K562 (cell line): ENCODE results near the gene LRFN2. TPM values are rescaled to one million over a fixed set of nuclear protein-coding genes. Genes with fewer than 3 reads are reported as not detected.

Experiments
- ATAC-seq: fragments of 200-7000 bp; cut with Tn5 transposase; 3 replicates; pipeline ENCODE4 v1.9.1; 2020; ENCODE audit warnings: moderate library complexity
- BruUV-seq: library from RNA; stranded (reverse); fragments of 400-500 nt; replicated peaks from 2 replicates; lab custom pipeline; 2021; lab: Mats Ljungman, UMichigan
- CTCF ChIA-PET: fragments of 300-600 bp; formaldehyde crosslinking; extraction: SDS; loops from one replicate; lab custom pipeline; 2021; ENCODE audit warnings: low intra/inter-chr PET ratio; lab: Yijun Ruan, JAX
- POLR2A ChIA-PET: fragments of 300-600, 350-650 bp; sonication (Branson Sonifier 250); formaldehyde crosslinking; extraction: SDS; loops from one replicate; lab custom pipeline; 2021; ENCODE audit warnings: antibody characterized with exemption, inconsistent platforms; lab: Yijun Ruan, JAX
- DNase-seq, 4 experiments: peaks; one replicate each; pipeline versions ENCODE4 v3.0.0 to v3.0.0-alpha.2; 2011 to 2018; ENCODE audit warnings: low spot score in 3 of 4, mixed read lengths in 3 of 4; ENCODE audit errors: extremely low read depth in 1 of 4
- FAIRE-seq: peaks from 2 replicates; lab custom pipeline; 2011; peaks lifted over from hg19 to GRCh38; lab: Jason Lieb, UNC
- H2AFZ ChIP-seq: 2 replicates; pipeline ENCODE4 v1.6.0; 2011; ENCODE audit warnings: low read depth, low read length, control low read depth, inconsistent platforms
- H3K27ac ChIP-seq: fragments of 200-600 bp; 3 replicates; pipeline ENCODE4 v1.8.0; 2011; ENCODE audit warnings: low read depth, mild to moderate bottlenecking, control low read depth, inconsistent platforms, low read length, moderate library complexity, mixed read lengths; ENCODE audit errors: extremely low read depth
- H3K27me3 ChIP-seq, 2 experiments: fragments of 300-600 bp in 1 of 2; 2 replicates in 1 of 2; 3 replicates in 1 of 2; pipeline versions ENCODE4 v1.6.0 to v1.8.0; 2011; ENCODE audit warnings: inconsistent platforms in 2 of 2, low read length in 2 of 2, mild to moderate bottlenecking in 1 of 2, mixed read lengths in 1 of 2, moderate library complexity in 1 of 2; ENCODE audit not compliant: control insufficient read depth in 2 of 2, insufficient read depth in 2 of 2
- H3K36me3 ChIP-seq: fragments of 300-600 bp; 3 replicates; pipeline ENCODE4 v1.8.0; 2011; ENCODE audit warnings: mild to moderate bottlenecking, low read length, inconsistent platforms; ENCODE audit not compliant: control insufficient read depth, insufficient read depth
- H3K4me1 ChIP-seq, 2 experiments: fragments of 200-600 bp in 1 of 2; replicated peaks in 1 of 2; 2 replicates in 1 of 2; 3 replicates in 1 of 2; pipeline versions ENCODE4 v1.5.1 to v1.8.0; 2011; ENCODE audit warnings: inconsistent platforms in 2 of 2, low read length in 2 of 2, mild to moderate bottlenecking in 1 of 2, mixed read lengths in 1 of 2, moderate library complexity in 1 of 2; ENCODE audit not compliant: control insufficient read depth in 2 of 2, insufficient read depth in 2 of 2
- H3K4me2 ChIP-seq: 2 replicates; pipeline ENCODE4 v1.6.1; 2011; ENCODE audit warnings: low read length, control low read depth, inconsistent platforms, mixed read lengths; ENCODE audit not compliant: insufficient read depth
- H3K4me3 ChIP-seq: fragments of 200-600 bp; sonication (generic), shearing (Covaris generic); 2 replicates; pipeline ENCODE4 v1.5.1; 2016; ENCODE audit warnings: control low read depth, inconsistent platforms
- H3K79me2 ChIP-seq: fragments of 200-600 bp; 3 replicates; pipeline ENCODE4 v1.8.0; 2011; ENCODE audit warnings: low read length, inconsistent platforms; ENCODE audit not compliant: control insufficient read depth, insufficient read depth
- H3K9ac ChIP-seq, 2 experiments: 2 replicates each; pipeline versions ENCODE4 v1.6.0 to v1.6.1; 2011; ENCODE audit warnings: low read depth in 2 of 2, low read length in 2 of 2, control low read depth in 1 of 2, inconsistent platforms in 1 of 2, mild to moderate bottlenecking in 1 of 2, mixed read lengths in 1 of 2; ENCODE audit not compliant: insufficient read depth in 1 of 2
- H3K9me1 ChIP-seq: one replicate; pipeline ENCODE4 v1.6.0; 2011; ENCODE audit warnings: inconsistent platforms, mild to moderate bottlenecking, low read length, moderate library complexity; ENCODE audit not compliant: control insufficient read depth, insufficient read depth
- H3K9me3 ChIP-seq: replicated peaks from 2 replicates; pipeline ENCODE4 v1.5.1; 2011; ENCODE audit warnings: low read depth, low read length, inconsistent platforms; ENCODE audit not compliant: control insufficient read depth, insufficient read depth
- H4K20me1 ChIP-seq: replicated peaks from 2 replicates; pipeline ENCODE4 v1.6.1; 2011; ENCODE audit warnings: low read length, inconsistent platforms, mixed read lengths; ENCODE audit not compliant: control insufficient read depth, insufficient read depth
- BRF1 ChIP-seq: IDR thresholded peaks from 3 replicates; pipeline ENCODE4 v1.6.1; 2011; ENCODE audit warnings: borderline replicate concordance, mild to moderate bottlenecking; ENCODE audit not compliant: insufficient read length; ENCODE audit errors: extremely low read depth
- CBX5 ChIP-seq: IDR thresholded peaks from 2 replicates; pipeline ENCODE4 v1.6.1; 2014; ENCODE audit warnings: low read depth, borderline replicate concordance
- ETS2 ChIP-seq: IDR thresholded peaks from 2 replicates; pipeline ENCODE4 v1.6.1; 2016; ENCODE audit warnings: borderline replicate concordance, missing genetic modification characterization, mild to moderate bottlenecking, moderate library complexity, missing compliant biosample characterization; ENCODE audit not compliant: poor library complexity, severe bottlenecking
- HMG20A ChIP-seq: fragments of 450-650 bp; formaldehyde crosslinking; conservative IDR thresholded peaks from 2 replicates; pipeline ENCODE4 v1.4.0; 2020; ENCODE audit warnings: mild to moderate bottlenecking, mixed read lengths
- IFI16 ChIP-seq: fragments of 250-450 bp; sonication (Bioruptor Pico); IDR thresholded peaks from 2 replicates; pipeline ENCODE4 v2.1.2; 2022; ENCODE audit warnings: mild to moderate bottlenecking, inconsistent platforms
- MAZ ChIP-seq, 2 experiments: fragments of 450-650 bp in 1 of 2; sonication (generic) in 1 of 2; formaldehyde crosslinking; IDR thresholded peaks in 1 of 2; conservative IDR thresholded peaks in 1 of 2; 2 replicates each; pipeline versions ENCODE4 v1.4.0 to v1.5.0; 2020; ENCODE audit warnings: mild to moderate bottlenecking in 1 of 2, missing genetic modification reagents in 1 of 2
- PML ChIP-seq: IDR thresholded peaks from 2 replicates; pipeline ENCODE4 v1.6.1; 2012; ENCODE audit warnings: low read length, inconsistent platforms
- SLC30A9 ChIP-seq: fragments of 250-450 bp; sonication (Bioruptor Pico); IDR thresholded peaks from 2 replicates; pipeline ENCODE4 v1.8.0; 2022; ENCODE audit warnings: mild to moderate bottlenecking, moderate library complexity
- SMARCC2 ChIP-seq: fragments of 450-650 bp; IDR thresholded peaks from 2 replicates; pipeline ENCODE4 v1.6.1; 2017; ENCODE audit warnings: antibody characterized with exemption, moderate library complexity, mild to moderate bottlenecking, low read depth
- SMC3 ChIP-seq: conservative IDR thresholded peaks from 2 replicates; pipeline ENCODE4 v1.6.1; 2011; ENCODE audit warnings: low read depth, low read length, improper control_type of control experiment; ENCODE audit not compliant: insufficient read depth
- TCF7L2 ChIP-seq: fragments of 150-350 bp; IDR thresholded peaks from 2 replicates; pipeline ENCODE4 v1.6.1; 2016; ENCODE audit warnings: low read depth, mild to moderate bottlenecking, low read length, moderate library complexity
- ZNF778 ChIP-seq: fragments of 450-650 bp; formaldehyde crosslinking; IDR thresholded peaks from 2 replicates; pipeline ENCODE4 v1.4.0; 2020; ENCODE audit warnings: mild to moderate bottlenecking, moderate library complexity
- WGBS: fragments of 100-300 bp; shearing (Covaris generic); methylation state at CpG from one replicate; pipeline ENCODE4 v1.1.6; 2016; ENCODE audit warnings: low coverage, mixed read lengths; ENCODE audit not compliant: insufficient coverage; ENCODE audit errors: missing lambda C conversion rate; 5-methylcytosine and 5-hydroxymethylcytosine counted together
- in situ Hi-C: fragments of 300-500 bp; cut with MboI; formaldehyde crosslinking; loops from 4 replicates; pipeline ENCODE4 v1.15.0; 2018; ENCODE audit warnings: inconsistent platforms, mixed read lengths
- intact Hi-C: fragments of 100-400 bp; cut with micrococcal nuclease; formaldehyde crosslinking; loops from 2 replicates; pipeline ENCODE4 v1.14.2; 2022
- polyA plus RNA-seq, 8 experiments: library from polyadenylated mRNA; depleted of rRNA in 4 of 8; stranded (reverse) in 5 of 8; unstranded in 3 of 8; fragments of >200 nt; fragmentation: Nextera tagmentation in 2 of 8; fragmentation: Illumina TruSeq in 1 of 8; extraction: Ambion mirVana in 2 of 8; extraction: Trizol in 1 of 8; gene quantifications; 2 replicates each; pipeline versions ENCODE4 v1.2.1 to v1.2.3, GENCODE V29; 2011 to 2014; ENCODE audit warnings: inconsistent platforms in 1 of 8, missing spikeins in 1 of 8
- total RNA-seq, 7 experiments: library from RNA; depleted of rRNA in 6 of 7; stranded (reverse); fragments of >200 nt in 6 of 7; fragmentation: Illumina TruSeq in 2 of 7; extraction: Trizol in 2 of 7; gene quantifications; 2 replicates each; pipeline versions ENCODE4 v1.2.1 to v1.2.3, GENCODE V29; 2011 to 2021; ENCODE audit warnings: low replicate concordance in 1 of 7
- TF ChIP-seq, protein P1 (sequence below), 3 experiments: fragments of 200-800 bp in 1 of 3; sonication (Bioruptor generic) in 1 of 3; sonication (generic) in 1 of 3; formaldehyde crosslinking in 1 of 3; IDR thresholded peaks; 2 replicates each; pipeline versions ENCODE4 v1.6.1 to v1.8.0; 2016 to 2022; ENCODE audit warnings: mild to moderate bottlenecking in 2 of 3, missing compliant biosample characterization in 2 of 3, missing genetic modification characterization in 2 of 3, missing genetic modification reagents in 1 of 3
- TF ChIP-seq, protein P2 (sequence below), 2 experiments: fragments of 450-650 bp; IDR thresholded peaks; 2 replicates each; pipeline ENCODE4 v1.6.1; 2016
- TF ChIP-seq, protein P3 (sequence below): fragments of 450-650 bp; IDR thresholded peaks from 2 replicates; pipeline ENCODE4 v1.6.1; 2018; ENCODE audit not compliant: partially characterized antibody

LRFN2 gene
- total and polyA plus RNA-seq, 9 of the 15 experiments (the other 6 are each of a cell fraction or from before 2014, with no cell fraction given) = not detected

- TF ChIP-seq BRF1 = no peak
Observed at GRCh38 chr6:40539853-40540252, 47.3 kb downstream of the LRFN2 start (continued).

GRCh38 chr6:40538556-40538955 is 48.6 kb downstream of the LRFN2 start:
- in situ Hi-C loops (no loop called here), intact Hi-C loops (no loop called here)
- H3K27ac ChIP-seq = no peak overlapping the region
- CTCF ChIA-PET = no interaction called here
- no peaks in the 10 kb centered on the region for H3K79me2 ChIP-seq
- H3K36me3 ChIP-seq = no peaks in the 10 kb centered on the region
- no peak for ATAC-seq
- H3K4me3 ChIP-seq = no peak overlapping the region
- no peak for DNase-seq
- H3K9ac ChIP-seq = no peak overlapping the region
- 3% methylated on average over 9 of the region's 9 CpGs for WGBS
- H3K4me2 ChIP-seq = no peak overlapping the region
- no peaks in the 10 kb centered on the region for H3K9me3 ChIP-seq
- H3K27me3 ChIP-seq = peaks cover 4 to 62% of the 10 kb centered on the region in 2 experiments; a peak in 3 of 5 replicates
- FAIRE-seq = no peak
- H2AFZ ChIP-seq = no peak overlapping the region
- POLR2A ChIA-PET = interaction anchor here (0.6 to 1.0 kb wide), 3 partner anchors 53 to 219 kb away, joined by 3 to 4 read pairs (median 3); no protein-coding TSS in a partner anchor
- peaks cover 24% of the 10 kb centered on the region for H4K20me1 ChIP-seq
- no peaks in the 10 kb centered on the region for H3K4me1 ChIP-seq
- no peaks in the 10 kb centered on the region for H3K9me1 ChIP-seq
- no TSS peak for BruUV-seq
- TF ChIP-seq SLC30A9 (CRISPR knock-in tag) (no peak), ZNF778 (no peak), PML (no peak), MAZ (CRISPR knock-in tag; conservative IDR thresholded peaks at IDR 0.05 in 1 of 2, IDR thresholded peaks at IDR 0.05 in 1 of 2) (no peak), ETS2 (tag) (no peak), HMG20A (no peak), TCF7L2 (no peak), CBX5 (no peak), SMC3 (no peak), IFI16 (CRISPR knock-in tag) (no peak), SMARCC2 (no peak)
- TF ChIP-seq, protein P1, sequence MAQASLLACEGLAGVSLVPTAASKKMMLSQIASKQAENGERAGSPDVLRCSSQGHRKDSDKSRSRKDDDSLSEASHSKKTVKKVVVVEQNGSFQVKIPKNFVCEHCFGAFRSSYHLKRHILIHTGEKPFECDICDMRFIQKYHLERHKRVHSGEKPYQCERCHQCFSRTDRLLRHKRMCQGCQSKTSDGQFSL (CRISPR knock-in tag; IDR thresholded peaks at IDR 0.05) = no peak
- TF ChIP-seq, protein P1 (tag; IDR thresholded peaks at IDR 0.05) = no peak
- TF ChIP-seq, protein P2, sequence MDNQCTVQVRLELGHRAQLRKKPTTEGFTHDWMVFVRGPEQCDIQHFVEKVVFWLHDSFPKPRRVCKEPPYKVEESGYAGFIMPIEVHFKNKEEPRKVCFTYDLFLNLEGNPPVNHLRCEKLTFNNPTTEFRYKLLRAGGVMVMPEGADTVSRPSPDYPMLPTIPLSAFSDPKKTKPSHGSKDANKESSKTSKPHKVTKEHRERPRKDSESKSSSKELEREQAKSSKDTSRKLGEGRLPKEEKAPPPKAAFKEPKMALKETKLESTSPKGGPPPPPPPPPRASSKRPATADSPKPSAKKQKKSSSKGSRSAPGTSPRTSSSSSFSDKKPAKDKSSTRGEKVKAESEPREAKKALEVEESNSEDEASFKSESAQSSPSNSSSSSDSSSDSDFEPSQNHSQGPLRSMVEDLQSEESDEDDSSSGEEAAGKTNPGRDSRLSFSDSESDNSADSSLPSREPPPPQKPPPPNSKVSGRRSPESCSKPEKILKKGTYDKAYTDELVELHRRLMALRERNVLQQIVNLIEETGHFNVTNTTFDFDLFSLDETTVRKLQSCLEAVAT (IDR thresholded peaks at IDR 0.05) = no peak
- TF ChIP-seq, protein P3, sequence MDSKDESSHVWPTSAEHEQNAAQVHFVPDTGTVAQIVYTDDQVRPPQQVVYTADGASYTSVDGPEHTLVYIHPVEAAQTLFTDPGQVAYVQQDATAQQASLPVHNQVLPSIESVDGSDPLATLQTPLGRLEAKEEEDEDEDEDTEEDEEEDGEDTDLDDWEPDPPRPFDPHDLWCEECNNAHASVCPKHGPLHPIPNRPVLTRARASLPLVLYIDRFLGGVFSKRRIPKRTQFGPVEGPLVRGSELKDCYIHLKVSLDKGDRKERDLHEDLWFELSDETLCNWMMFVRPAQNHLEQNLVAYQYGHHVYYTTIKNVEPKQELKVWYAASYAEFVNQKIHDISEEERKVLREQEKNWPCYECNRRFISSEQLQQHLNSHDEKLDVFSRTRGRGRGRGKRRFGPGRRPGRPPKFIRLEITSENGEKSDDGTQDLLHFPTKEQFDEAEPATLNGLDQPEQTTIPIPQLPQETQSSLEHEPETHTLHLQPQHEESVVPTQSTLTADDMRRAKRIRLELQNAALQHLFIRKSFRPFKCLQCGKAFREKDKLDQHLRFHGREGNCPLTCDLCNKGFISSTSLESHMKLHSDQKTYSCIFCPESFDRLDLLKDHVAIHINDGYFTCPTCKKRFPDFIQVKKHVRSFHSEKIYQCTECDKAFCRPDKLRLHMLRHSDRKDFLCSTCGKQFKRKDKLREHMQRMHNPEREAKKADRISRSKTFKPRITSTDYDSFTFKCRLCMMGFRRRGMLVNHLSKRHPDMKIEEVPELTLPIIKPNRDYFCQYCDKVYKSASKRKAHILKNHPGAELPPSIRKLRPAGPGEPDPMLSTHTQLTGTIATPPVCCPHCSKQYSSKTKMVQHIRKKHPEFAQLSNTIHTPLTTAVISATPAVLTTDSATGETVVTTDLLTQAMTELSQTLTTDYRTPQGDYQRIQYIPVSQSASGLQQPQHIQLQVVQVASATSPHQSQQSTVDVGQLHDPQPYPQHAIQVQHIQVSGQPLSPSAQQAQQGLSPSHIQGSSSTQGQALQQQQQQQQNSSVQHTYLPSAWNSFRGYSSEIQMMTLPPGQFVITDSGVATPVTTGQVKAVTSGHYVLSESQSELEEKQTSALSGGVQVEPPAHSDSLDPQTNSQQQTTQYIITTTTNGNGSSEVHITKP = no peak
